Left hindlimb (tissue), 1 donor: ENCODE results near the gene AFM.

Source experiments
- DNase-seq: peaks from one replicate; pipeline ENCODE4 v3.0.0-alpha.2; 2018

The AFM gene

DNA sequence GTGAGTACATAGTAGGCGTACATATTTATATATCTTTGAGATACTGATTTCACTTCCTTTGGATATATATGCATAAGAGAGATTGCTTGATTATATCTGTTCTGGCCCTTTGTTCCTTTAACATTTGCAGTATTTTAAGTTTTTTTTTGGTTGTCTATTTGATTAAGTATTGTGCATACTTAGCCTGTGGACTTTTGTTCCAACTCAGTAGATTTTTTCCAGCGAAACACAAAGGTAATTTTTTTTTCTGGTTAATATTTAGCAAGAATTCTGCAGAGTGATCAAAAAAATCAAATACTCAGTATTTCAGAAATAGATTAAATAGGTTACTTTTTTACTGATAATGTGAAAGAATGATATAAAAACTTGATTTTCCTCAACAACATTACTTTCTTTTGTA, at the start of gene AFM:
Gene AFM (plus strand): TSS at position 388 of the 400 bp plus-strand sequence. CDS start 31 bp downstream, outside the sequence.
- DNase-seq = no peak

DNA sequence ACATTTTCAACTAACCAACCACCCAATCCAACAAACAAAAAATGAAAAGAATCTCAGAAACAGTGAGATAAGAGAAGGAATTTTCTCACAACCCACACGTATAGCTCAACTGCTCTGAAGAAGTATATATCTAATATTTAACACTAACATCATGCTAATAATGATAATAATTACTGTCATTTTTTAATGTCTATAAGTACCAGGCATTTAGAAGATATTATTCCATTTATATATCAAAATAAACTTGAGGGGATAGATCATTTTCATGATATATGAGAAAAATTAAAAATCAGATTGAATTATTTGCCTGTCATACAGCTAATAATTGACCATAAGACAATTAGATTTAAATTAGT, 49.8 kb upstream of the AFM start:
- DNase-seq = no peak

- no peak for DNase-seq
Measured at GRCh38 chr4:73432169-73433000, 49.2 kb upstream of the AFM start.

DNA sequence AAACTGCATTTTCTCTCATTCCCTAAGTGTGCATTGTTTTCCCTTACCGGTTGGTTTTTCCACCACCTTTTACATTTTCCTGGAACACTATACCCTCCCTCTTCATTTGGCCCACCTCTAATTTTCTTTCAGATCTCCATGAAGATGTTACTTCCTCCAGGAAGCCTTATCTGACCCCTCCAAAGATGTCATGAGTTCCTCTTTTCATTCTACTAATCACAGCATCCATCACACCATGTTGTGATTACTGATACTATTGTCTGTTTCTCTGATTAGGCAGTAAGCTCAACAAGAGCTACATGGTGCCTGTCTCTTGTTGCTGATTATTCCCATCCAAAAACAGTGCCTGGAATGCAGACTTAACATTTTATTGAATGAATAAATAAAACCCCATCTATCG, 48.4 kb upstream of the AFM start:
- DNase-seq = no peak

DNA sequence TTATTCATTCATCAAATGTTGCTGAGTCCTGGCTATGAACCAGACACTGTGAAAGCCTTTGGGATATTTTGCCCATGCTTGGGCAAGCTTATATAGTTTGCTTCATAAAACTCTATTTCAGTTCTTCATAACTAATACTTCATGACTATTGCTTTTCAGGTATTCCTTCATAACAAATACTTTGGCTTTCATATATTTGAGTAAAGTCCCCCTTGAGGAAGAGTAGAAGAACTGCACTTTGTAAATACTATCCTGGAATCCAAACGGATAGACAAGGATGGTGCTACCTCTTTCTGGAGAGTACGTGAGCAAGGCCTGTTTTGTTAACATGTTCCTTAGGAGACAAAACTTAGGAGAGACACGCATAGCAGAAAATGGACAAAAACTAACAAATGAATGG, 47.2 kb upstream of the AFM start:
- no peak for DNase-seq

DNA sequence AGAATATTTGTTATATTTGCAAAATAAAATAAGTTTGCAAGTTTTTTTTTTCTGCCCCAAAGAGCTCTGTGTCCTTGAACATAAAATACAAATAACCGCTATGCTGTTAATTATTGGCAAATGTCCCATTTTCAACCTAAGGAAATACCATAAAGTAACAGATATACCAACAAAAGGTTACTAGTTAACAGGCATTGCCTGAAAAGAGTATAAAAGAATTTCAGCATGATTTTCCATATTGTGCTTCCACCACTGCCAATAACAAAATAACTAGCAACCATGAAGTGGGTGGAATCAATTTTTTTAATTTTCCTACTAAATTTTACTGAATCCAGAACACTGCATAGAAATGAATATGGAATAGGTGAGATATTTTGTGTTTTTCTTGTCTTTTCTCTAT, 45.6 kb upstream of the AFM start, which contains the start of gene AFP:
Gene AFP (plus strand): TSS at position 238 of the 400 bp plus-strand sequence. CDS start 42 bp downstream, at position 280.
- no peak for DNase-seq

DNA sequence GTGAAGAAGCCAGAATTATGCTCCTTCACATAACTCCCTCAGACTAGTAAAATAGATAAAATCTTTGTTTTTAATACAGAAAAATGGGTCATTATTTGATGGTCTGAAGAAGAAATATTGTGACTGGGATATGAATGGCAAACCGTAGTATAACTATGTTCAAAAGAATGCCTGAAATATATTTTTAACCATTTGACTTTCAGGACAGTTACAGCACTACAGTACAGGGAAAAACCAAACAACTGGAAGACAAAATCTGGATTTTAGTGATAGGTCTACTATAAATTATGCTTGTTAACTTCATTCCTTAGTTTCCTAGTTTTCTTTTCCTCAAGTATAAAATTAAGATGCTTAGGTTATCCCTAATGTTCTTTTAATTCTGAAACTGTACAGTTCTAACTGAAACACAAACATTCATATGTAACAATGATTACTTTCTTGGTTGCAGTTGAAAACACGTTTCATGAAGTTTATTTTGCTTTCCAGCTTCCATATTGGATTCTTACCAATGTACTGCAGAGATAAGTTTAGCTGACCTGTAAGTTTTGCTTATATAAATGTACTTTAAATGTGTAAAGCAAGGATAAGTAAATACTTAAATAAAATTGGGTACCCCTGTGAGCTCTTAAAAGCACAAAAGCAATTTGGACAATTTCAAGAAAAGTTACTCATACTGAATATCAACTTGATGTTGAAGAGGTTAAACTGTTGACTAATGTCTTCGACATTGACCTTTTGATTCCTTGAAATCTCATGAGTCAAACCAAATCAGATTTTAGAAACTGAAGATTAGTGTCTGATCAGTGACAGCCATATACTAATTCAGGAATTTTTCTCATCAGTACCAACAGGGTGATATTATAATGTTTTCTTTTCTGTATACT, 44.6 kb upstream of the AFM start:
- no peak for DNase-seq

GRCh38 chr4:73437558-73437956, 44.0 kb upstream of the AFM start:
- DNase-seq = no peak

GRCh38 chr4:73438048-73438447, 43.5 kb upstream of the AFM start:
- no peak for DNase-seq

DNA sequence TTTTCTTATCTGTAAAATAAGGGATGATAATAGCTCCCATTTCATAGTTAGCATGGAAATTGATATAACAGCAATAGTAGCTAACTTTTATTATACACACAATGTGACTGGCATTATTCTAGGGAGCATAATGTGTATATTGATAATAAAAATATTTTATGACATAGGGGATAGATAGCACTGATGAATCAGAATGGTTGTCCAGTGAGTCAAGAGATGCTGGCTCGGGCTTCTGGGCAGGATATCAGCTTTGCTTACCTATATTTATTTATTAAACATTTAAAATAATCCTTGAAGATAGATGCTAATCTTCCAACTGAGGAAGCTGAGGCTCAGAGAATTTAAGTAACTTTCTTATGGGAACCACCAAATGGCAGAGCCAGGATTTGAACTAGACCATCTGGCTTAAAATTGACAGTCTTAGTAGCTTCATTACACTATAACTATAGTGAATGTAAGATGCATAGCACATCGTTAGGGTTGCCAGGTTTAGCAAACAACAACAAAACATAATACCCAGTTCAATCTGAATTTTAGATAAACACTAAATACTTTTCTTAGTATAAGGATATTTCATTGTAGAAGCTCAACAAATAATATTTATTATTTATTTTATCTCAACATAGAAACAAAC, 42.8 kb upstream of the AFM start:
- no peak for DNase-seq

DNA sequence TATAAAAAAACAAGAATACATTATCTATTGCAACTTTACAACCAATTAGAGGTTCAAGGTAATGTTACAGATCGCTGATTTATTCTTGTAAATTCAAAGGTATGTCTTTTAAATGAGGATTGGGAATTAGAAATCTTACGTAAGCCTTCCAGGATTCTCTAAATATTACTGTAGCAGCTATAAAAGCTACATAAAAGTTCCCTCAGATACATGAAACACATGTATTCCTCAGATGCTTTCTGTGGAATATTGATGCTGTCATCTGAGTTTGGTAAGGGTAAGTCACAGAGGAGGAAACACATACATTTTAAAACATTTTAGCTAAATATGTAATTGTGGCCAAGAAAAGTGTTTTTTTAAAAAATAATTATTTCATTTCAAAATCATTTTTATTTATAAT, 42.1 kb upstream of the AFM start:
- no peak for DNase-seq

DNA sequence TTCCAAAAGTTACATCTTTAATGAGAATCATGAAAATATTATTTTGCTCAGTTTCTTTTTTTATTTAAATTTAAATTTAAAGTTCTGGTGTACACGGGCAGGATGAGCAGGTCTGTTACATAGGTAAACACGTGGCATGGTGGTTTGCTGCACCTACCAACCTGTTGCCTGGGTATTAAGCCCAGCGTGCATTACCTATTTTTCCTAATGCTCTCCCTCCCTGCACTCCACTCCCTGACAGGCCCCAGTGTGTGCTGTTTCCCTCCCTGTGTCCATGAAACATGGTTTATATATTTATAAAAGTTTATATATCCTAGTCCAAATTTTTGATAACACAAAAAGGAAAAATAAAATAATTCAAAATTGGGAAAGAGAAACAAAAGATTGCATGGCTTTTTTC, 41.6 kb upstream of the AFM start:
- DNase-seq = no peak

DNA sequence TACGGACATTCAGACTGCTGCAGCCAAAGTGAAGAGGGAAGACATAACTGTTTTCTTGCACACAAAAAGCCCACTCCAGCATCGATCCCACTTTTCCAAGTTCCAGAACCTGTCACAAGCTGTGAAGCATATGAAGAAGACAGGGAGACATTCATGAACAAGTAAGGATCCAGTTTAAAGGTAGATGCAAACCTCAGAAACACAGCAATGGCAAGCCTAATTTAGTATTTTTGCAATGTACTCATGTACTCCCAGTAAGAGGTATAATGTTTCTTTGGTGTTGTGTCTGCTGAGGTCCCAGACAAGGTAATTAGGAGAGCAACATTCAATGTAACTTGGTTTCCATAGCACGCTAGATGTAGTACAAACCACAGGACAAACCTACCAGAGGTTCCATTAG, 40.9 kb upstream of the AFM start:
- DNase-seq = no peak

DNA sequence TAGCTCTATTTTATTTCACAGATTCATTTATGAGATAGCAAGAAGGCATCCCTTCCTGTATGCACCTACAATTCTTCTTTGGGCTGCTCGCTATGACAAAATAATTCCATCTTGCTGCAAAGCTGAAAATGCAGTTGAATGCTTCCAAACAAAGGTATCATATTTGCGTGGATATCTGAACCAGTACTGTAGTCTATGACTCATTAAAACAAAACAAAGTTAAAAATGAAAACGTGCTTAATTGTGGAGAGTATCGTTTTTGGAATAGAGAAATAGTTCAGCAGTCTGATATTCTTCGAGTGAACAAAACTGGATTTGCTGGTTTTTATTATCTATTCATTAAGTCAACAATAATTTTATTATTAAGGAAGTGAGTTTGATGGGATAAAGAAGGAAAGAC, 39.3 kb upstream of the AFM start:
- DNase-seq = no peak

GRCh38 chr4:73443224-73443623, 38.3 kb upstream of the AFM start:
- DNase-seq = no peak

GRCh38 chr4:73445383-73446335, 35.9 kb upstream of the AFM start:
- DNase-seq = no peak

DNA sequence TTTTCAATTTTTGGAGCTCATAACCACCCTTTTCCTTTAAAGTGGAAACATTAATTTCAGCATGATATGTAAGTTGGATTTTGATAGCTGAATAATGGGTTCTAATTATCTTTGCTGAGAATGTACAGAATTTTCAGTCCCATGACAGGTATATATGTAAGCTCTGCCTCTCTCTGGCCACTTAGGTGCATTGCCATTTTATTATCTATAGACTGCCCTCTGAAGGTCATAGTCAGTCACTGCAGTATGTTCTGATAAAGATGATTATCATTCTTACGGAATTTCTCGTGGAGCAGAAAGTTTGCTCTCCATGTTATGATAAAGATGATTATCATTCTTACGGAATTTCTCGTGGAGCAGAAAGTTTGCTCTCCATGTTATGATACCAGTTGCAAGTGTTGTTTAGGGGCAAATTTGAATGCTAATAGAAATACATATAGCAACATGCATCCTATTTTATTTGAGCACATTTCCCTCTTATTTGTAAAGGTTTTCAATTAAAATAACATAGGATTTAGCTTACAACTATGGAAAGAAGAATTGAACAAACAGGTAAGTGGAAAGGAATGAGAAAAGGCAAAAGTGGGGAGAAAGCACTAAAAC, 35.1 kb upstream of the AFM start:
- DNase-seq = no peak

DNA sequence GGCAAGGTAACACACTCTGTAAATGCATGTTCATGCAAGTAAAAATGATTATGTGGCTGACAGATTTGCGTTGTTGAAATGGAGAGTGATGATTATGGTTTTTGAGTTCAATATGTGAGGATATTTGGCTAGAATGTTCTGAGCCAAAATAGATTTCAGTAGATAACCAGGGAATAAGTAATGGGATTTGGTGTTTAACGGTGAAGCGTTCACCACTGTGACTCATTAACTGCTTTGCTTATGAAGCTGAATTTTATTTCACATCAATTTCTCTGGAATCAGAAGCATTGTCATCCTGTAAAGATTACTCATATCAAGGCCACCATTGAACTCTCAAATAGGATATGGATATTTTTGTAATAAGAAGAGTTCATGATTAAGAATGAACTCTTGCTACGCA, 33.9 kb upstream of the AFM start:
- no peak for DNase-seq

- no peak for DNase-seq
Measured at GRCh38 chr4:73448448-73449203, 32.9 kb upstream of the AFM start.

DNA sequence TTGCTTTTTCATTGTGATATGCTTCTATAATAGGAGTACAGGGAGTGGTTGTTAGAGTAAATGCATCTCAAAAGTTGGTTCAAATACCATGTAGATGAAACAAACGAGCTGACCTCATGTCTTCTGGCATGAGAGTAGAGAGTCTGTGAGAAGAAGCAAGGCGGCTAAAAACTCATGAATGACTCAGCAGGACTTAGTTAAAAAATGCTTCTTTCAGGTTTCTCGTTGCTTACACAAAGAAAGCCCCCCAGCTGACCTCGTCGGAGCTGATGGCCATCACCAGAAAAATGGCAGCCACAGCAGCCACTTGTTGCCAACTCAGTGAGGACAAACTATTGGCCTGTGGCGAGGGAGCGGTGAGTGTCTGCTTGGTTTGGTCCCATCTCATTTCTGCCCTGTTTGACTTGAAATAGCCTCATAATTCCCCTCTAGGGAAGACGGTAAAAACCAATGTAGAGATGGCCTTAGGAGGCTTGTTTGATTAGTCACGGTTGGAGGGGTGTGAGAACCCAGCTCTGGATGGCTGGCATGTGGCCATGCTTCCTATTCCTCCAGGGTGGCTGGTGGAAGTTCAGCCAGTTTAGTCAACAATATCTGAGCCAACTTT, 31.0 kb upstream of the AFM start:
- DNase-seq = no peak

- no peak for DNase-seq
Measured at GRCh38 chr4:73451404-73451803, 30.1 kb upstream of the AFM start.
